K562 (cell line): Measurements from ENCODE around the gene CCL24. TPM values are rescaled to one million over a fixed set of nuclear protein-coding genes. Genes with fewer than 3 reads are reported as not detected.

Source experiments
- ATAC-seq: fragments of 200-7000 bp; cut with Tn5 transposase; 3 replicates; pipeline ENCODE4 v1.9.1; 2020; ENCODE audit warnings: moderate library complexity
- BruUV-seq: library from RNA; stranded (reverse); fragments of 400-500 nt; replicated peaks from 2 replicates; lab custom pipeline; 2021; lab: Mats Ljungman, UMichigan
- CTCF ChIA-PET: fragments of 300-600 bp; formaldehyde crosslinking; extraction: SDS; loops from one replicate; lab custom pipeline; 2021; ENCODE audit warnings: low intra/inter-chr PET ratio; lab: Yijun Ruan, JAX
- POLR2A ChIA-PET: fragments of 300-600, 350-650 bp; sonication (Branson Sonifier 250); formaldehyde crosslinking; extraction: SDS; loops from one replicate; lab custom pipeline; 2021; ENCODE audit warnings: antibody characterized with exemption, inconsistent platforms; lab: Yijun Ruan, JAX
- DNase-seq, 4 experiments: peaks; one replicate each; pipeline versions ENCODE4 v3.0.0 to v3.0.0-alpha.2; 2011 to 2018; ENCODE audit warnings: low spot score in 3 of 4, mixed read lengths in 3 of 4; ENCODE audit errors: extremely low read depth in 1 of 4
- FAIRE-seq: peaks from 2 replicates; lab custom pipeline; 2011; peaks lifted over from hg19 to GRCh38; lab: Jason Lieb, UNC
- H2AFZ ChIP-seq: 2 replicates; pipeline ENCODE4 v1.6.0; 2011; ENCODE audit warnings: low read depth, low read length, control low read depth, inconsistent platforms
- H3K27ac ChIP-seq: fragments of 200-600 bp; 3 replicates; pipeline ENCODE4 v1.8.0; 2011; ENCODE audit warnings: low read depth, mild to moderate bottlenecking, control low read depth, inconsistent platforms, low read length, moderate library complexity, mixed read lengths; ENCODE audit errors: extremely low read depth
- H3K27me3 ChIP-seq, 2 experiments: fragments of 300-600 bp in 1 of 2; 2 replicates in 1 of 2; 3 replicates in 1 of 2; pipeline versions ENCODE4 v1.6.0 to v1.8.0; 2011; ENCODE audit warnings: inconsistent platforms in 2 of 2, low read length in 2 of 2, mild to moderate bottlenecking in 1 of 2, mixed read lengths in 1 of 2, moderate library complexity in 1 of 2; ENCODE audit not compliant: control insufficient read depth in 2 of 2, insufficient read depth in 2 of 2
- H3K36me3 ChIP-seq: fragments of 300-600 bp; 3 replicates; pipeline ENCODE4 v1.8.0; 2011; ENCODE audit warnings: mild to moderate bottlenecking, low read length, inconsistent platforms; ENCODE audit not compliant: control insufficient read depth, insufficient read depth
- H3K4me1 ChIP-seq, 2 experiments: fragments of 200-600 bp in 1 of 2; replicated peaks in 1 of 2; 2 replicates in 1 of 2; 3 replicates in 1 of 2; pipeline versions ENCODE4 v1.5.1 to v1.8.0; 2011; ENCODE audit warnings: inconsistent platforms in 2 of 2, low read length in 2 of 2, mild to moderate bottlenecking in 1 of 2, mixed read lengths in 1 of 2, moderate library complexity in 1 of 2; ENCODE audit not compliant: control insufficient read depth in 2 of 2, insufficient read depth in 2 of 2
- H3K4me2 ChIP-seq: 2 replicates; pipeline ENCODE4 v1.6.1; 2011; ENCODE audit warnings: low read length, control low read depth, inconsistent platforms, mixed read lengths; ENCODE audit not compliant: insufficient read depth
- H3K4me3 ChIP-seq: fragments of 200-600 bp; sonication (generic), shearing (Covaris generic); 2 replicates; pipeline ENCODE4 v1.5.1; 2016; ENCODE audit warnings: control low read depth, inconsistent platforms
- H3K79me2 ChIP-seq: fragments of 200-600 bp; 3 replicates; pipeline ENCODE4 v1.8.0; 2011; ENCODE audit warnings: low read length, inconsistent platforms; ENCODE audit not compliant: control insufficient read depth, insufficient read depth
- H3K9ac ChIP-seq, 2 experiments: 2 replicates each; pipeline versions ENCODE4 v1.6.0 to v1.6.1; 2011; ENCODE audit warnings: low read depth in 2 of 2, low read length in 2 of 2, control low read depth in 1 of 2, inconsistent platforms in 1 of 2, mild to moderate bottlenecking in 1 of 2, mixed read lengths in 1 of 2; ENCODE audit not compliant: insufficient read depth in 1 of 2
- H3K9me1 ChIP-seq: one replicate; pipeline ENCODE4 v1.6.0; 2011; ENCODE audit warnings: inconsistent platforms, mild to moderate bottlenecking, low read length, moderate library complexity; ENCODE audit not compliant: control insufficient read depth, insufficient read depth
- H3K9me3 ChIP-seq: replicated peaks from 2 replicates; pipeline ENCODE4 v1.5.1; 2011; ENCODE audit warnings: low read depth, low read length, inconsistent platforms; ENCODE audit not compliant: control insufficient read depth, insufficient read depth
- H4K20me1 ChIP-seq: replicated peaks from 2 replicates; pipeline ENCODE4 v1.6.1; 2011; ENCODE audit warnings: low read length, inconsistent platforms, mixed read lengths; ENCODE audit not compliant: control insufficient read depth, insufficient read depth
- ARID1B ChIP-seq: fragments of 450-650 bp; IDR thresholded peaks from 2 replicates; pipeline ENCODE4 v1.6.1; 2016; ENCODE audit warnings: antibody characterized with exemption, mild to moderate bottlenecking, inconsistent platforms
- BRF2 ChIP-seq: IDR thresholded peaks from 3 replicates; pipeline ENCODE4 v1.6.1; 2011; ENCODE audit warnings: borderline replicate concordance, mild to moderate bottlenecking; ENCODE audit not compliant: insufficient read length, insufficient read depth
- CBFA2T2 ChIP-seq: fragments of 450-650 bp; conservative IDR thresholded peaks from 2 replicates; pipeline ENCODE4 v1.6.1; 2017; ENCODE audit warnings: mild to moderate bottlenecking
- CBFA2T3 ChIP-seq: fragments of 450-650 bp; IDR thresholded peaks from 2 replicates; pipeline ENCODE4 v1.6.1; 2017
- LCOR ChIP-seq: sonication (generic); formaldehyde crosslinking; IDR thresholded peaks from 2 replicates; pipeline ENCODE4 v1.8.0; 2022; ENCODE audit warnings: mild to moderate bottlenecking, missing genetic modification reagents
- MAX ChIP-seq: sonication (generic); formaldehyde crosslinking; IDR thresholded peaks from 2 replicates; pipeline ENCODE4 v1.9.0; 2022; ENCODE audit warnings: mild to moderate bottlenecking, missing genetic modification reagents
- MEIS2 ChIP-seq: fragments of 450-650 bp; IDR thresholded peaks from 2 replicates; pipeline ENCODE4 v1.6.1; 2014; ENCODE audit warnings: mild to moderate bottlenecking; ENCODE audit not compliant: partially characterized antibody
- RBM22 ChIP-seq: fragments of 200-400 bp; formaldehyde crosslinking; IDR thresholded peaks from 2 replicates; pipeline ENCODE4 v1.6.1; 2018; ENCODE audit warnings: low read length, low read depth; ENCODE audit not compliant: poor library complexity, severe bottlenecking
- TAL1 ChIP-seq: fragments of 450-650 bp; IDR thresholded peaks from 2 replicates; pipeline ENCODE4 v1.6.1; 2016; ENCODE audit warnings: mild to moderate bottlenecking
- TCF3 ChIP-seq: sonication (generic); formaldehyde crosslinking; IDR thresholded peaks from 2 replicates; pipeline ENCODE4 v1.4.0; 2020; ENCODE audit warnings: mild to moderate bottlenecking, missing genetic modification reagents
- TEAD4 ChIP-seq, 2 experiments: sonication (generic) in 1 of 2; formaldehyde crosslinking in 1 of 2; IDR thresholded peaks; 2 replicates each; pipeline versions ENCODE4 v1.6.1 to v1.8.0; 2012 to 2022; ENCODE audit warnings: borderline replicate concordance in 1 of 2, inconsistent platforms in 1 of 2, low read length in 1 of 2, mild to moderate bottlenecking in 1 of 2, missing genetic modification reagents in 1 of 2
- YBX1 ChIP-seq: fragments of 450-650 bp; IDR thresholded peaks from 2 replicates; pipeline ENCODE4 v1.7.1; 2016; ENCODE audit warnings: mild to moderate bottlenecking
- ZNF140 ChIP-seq: fragments of 250-450 bp; sonication (Bioruptor Pico); IDR thresholded peaks from 2 replicates; pipeline ENCODE4 v1.8.0; 2021; ENCODE audit warnings: moderate library complexity, mild to moderate bottlenecking, inconsistent platforms
- ZNF174 ChIP-seq: fragments of 250-450 bp; sonication (Bioruptor Pico); IDR thresholded peaks from 2 replicates; pipeline ENCODE4 v1.4.0; 2020; ENCODE audit warnings: mild to moderate bottlenecking
- ZNF408 ChIP-seq: fragments of 250-450 bp; sonication (Bioruptor Pico); IDR thresholded peaks from 2 replicates; pipeline ENCODE4 v1.4.0; 2020; ENCODE audit warnings: low read depth, mild to moderate bottlenecking, moderate library complexity
- WGBS: fragments of 100-300 bp; shearing (Covaris generic); methylation state at CpG from one replicate; pipeline ENCODE4 v1.1.6; 2016; ENCODE audit warnings: low coverage, mixed read lengths; ENCODE audit not compliant: insufficient coverage; ENCODE audit errors: missing lambda C conversion rate; 5-methylcytosine and 5-hydroxymethylcytosine counted together
- in situ Hi-C: fragments of 300-500 bp; cut with MboI; formaldehyde crosslinking; loops from 4 replicates; pipeline ENCODE4 v1.15.0; 2018; ENCODE audit warnings: inconsistent platforms, mixed read lengths
- intact Hi-C: fragments of 100-400 bp; cut with micrococcal nuclease; formaldehyde crosslinking; loops from 2 replicates; pipeline ENCODE4 v1.14.2; 2022
- polyA plus RNA-seq, 8 experiments: library from polyadenylated mRNA; depleted of rRNA in 4 of 8; stranded (reverse) in 5 of 8; unstranded in 3 of 8; fragments of >200 nt; fragmentation: Nextera tagmentation in 2 of 8; fragmentation: Illumina TruSeq in 1 of 8; extraction: Ambion mirVana in 2 of 8; extraction: Trizol in 1 of 8; gene quantifications; 2 replicates each; pipeline versions ENCODE4 v1.2.1 to v1.2.3, GENCODE V29; 2011 to 2014; ENCODE audit warnings: inconsistent platforms in 1 of 8, missing spikeins in 1 of 8
- total RNA-seq, 7 experiments: library from RNA; depleted of rRNA in 6 of 7; stranded (reverse); fragments of >200 nt in 6 of 7; fragmentation: Illumina TruSeq in 2 of 7; extraction: Trizol in 2 of 7; gene quantifications; 2 replicates each; pipeline versions ENCODE4 v1.2.1 to v1.2.3, GENCODE V29; 2011 to 2021; ENCODE audit warnings: low replicate concordance in 1 of 7

The CCL24 gene
- total and polyA plus RNA-seq, 9 of the 15 experiments (the other 6 are each of a cell fraction or from before 2014, with no cell fraction given), result 0.45 to 3.6 (median 0.95) TPM; not detected in 1

GRCh38 chr7:75844158-75844557, 30.6 kb upstream of the CCL24 start:
- in situ Hi-C loops (no loop called here), intact Hi-C loops (loop anchor here (5.0 kb wide), 1 partner anchor 72 kb away; the partner anchor contains the start of gene CCL26)
- Histone ChIP-seq H4K20me1 (no peaks in the 10 kb centered on the region), H3K4me2 (no peak overlapping the region), H3K9me3 (no peaks in the 10 kb centered on the region), H3K27me3 (no peaks in the 10 kb centered on the region), H3K4me1 (peaks cover 13 to 20% of the 10 kb centered on the region in 2 experiments), H2AFZ (no peak overlapping the region), H3K36me3 (no peaks in the 10 kb centered on the region), H3K4me3 (no peak overlapping the region), H3K9ac (no peak overlapping the region), H3K27ac (no peak overlapping the region), H3K9me1 (no peaks in the 10 kb centered on the region), H3K79me2 (no peaks in the 10 kb centered on the region)
- BruUV-seq, result no TSS peak
- FAIRE-seq (no peak), DNase-seq (no peak), ATAC-seq (no peak)
- POLR2A ChIA-PET, result interaction anchor here (0.6 to 0.7 kb wide), 4 partner anchors 31 to 439 kb away, joined by 3 to 4 read pairs (median 3); no protein-coding TSS in a partner anchor
- WGBS, result 47% methylated on average over 5 of the region's 5 CpGs
- no peak for TF ChIP-seq MEIS2
- TF ChIP-seq ARID1B, result peak; percentile 29; the same call in 1 of the 2 replicates
- TF ChIP-seq ZNF408 (CRISPR knock-in tag), result no peak
- TF ChIP-seq RBM22, result no peak
- TF ChIP-seq YBX1, result no peak
- 0 out of 2 replicates have a peak, but pooled peaks have one; percentile 18 for TF ChIP-seq MAX (CRISPR knock-in tag)
- peak; percentile 54 for TF ChIP-seq TCF3
- peak; percentile 72 for TF ChIP-seq CBFA2T3
- peak; percentile 35; the same call in 1 of the 2 replicates for TF ChIP-seq TAL1
- TF ChIP-seq ZNF140 (CRISPR knock-in tag), result no peak
- no peak for TF ChIP-seq BRF2
- TF ChIP-seq ZNF174, result no peak
- 0 out of 2 replicates have a peak, but pooled peaks have one; percentile 21 for TF ChIP-seq TEAD4 (IDR thresholded peaks at IDR 0.05; ENCODE audit: low read length)
- TF ChIP-seq TEAD4 (CRISPR knock-in tag; IDR thresholded peaks at IDR 0.05; ENCODE audit: borderline replicate concordance), result no peak
- TF ChIP-seq LCOR (CRISPR knock-in tag), result no peak
- peak; percentile 57 for TF ChIP-seq CBFA2T2
- CTCF ChIA-PET, result no interaction called here
